AG08396 (cell line): ENCODE measurements around the gene GFM2.
"Not testable (repeated sequence)": the region's sequence is repeated elsewhere in the genome, so short reads cannot be mapped to it uniquely, and the experiment has no call there.

Experiments used
- DNase-seq: peaks from one replicate; pipeline ENCODE4 v3.0.0; 2012; ENCODE audit warnings: low spot score, mixed read lengths

Gene GFM2

GRCh38 chr5:74766849-74767578, at the start of gene GFM2, which contains the start of gene NSA2:
Gene GFM2, minus strand, starts transcription at chr5:74767117. Its CDS starts 3,375 bp downstream, at chr5:74763742.
Gene NSA2, plus strand, starts transcription at chr5:74767249. Its CDS starts 112 bp downstream, at chr5:74767361.
- DNase-seq, result peak; percentile 84

- DNase-seq, result no peak
Observed at GRCh38 chr5:74810915-74811314, 44.0 kb upstream of the GFM2 start.

GRCh38 chr5:74801941-74802340, 35.0 kb upstream of the GFM2 start:
- no peak for DNase-seq

GRCh38 chr5:74801197-74801596, 34.3 kb upstream of the GFM2 start:
- DNase-seq, result no peak

- DNase-seq, result no peak
Observed at GRCh38 chr5:74798977-74799911, 32.3 kb upstream of the GFM2 start.

- DNase-seq, result not testable (repeated sequence)
Observed at GRCh38 chr5:74791669-74792068, 24.8 kb upstream of the GFM2 start.

GRCh38 chr5:74787424-74787823, 20.5 kb upstream of the GFM2 start:
- no peak for DNase-seq

GRCh38 chr5:74786851-74787250, 19.9 kb upstream of the GFM2 start:
- DNase-seq, result no peak

- DNase-seq, result no peak
Observed at GRCh38 chr5:74778609-74779008, 11.7 kb upstream of the GFM2 start.

- DNase-seq, result no peak
Observed at GRCh38 chr5:74772359-74772758, 5.4 kb upstream of the GFM2 start.

- peak; percentile 37 for DNase-seq
Observed at GRCh38 chr5:74767579-74767913, 629 bp upstream of the GFM2 start.

- peak; percentile 31 for DNase-seq
Observed at GRCh38 chr5:74766418-74766848, 484 bp downstream of the GFM2 start.

GRCh38 chr5:74765929-74766328, 988 bp downstream of the GFM2 start:
- DNase-seq, result no peak

GRCh38 chr5:74765201-74765600, 1.7 kb downstream of the GFM2 start:
- no peak for DNase-seq

GRCh38 chr5:74763504-74763903, 3.4 kb downstream of the GFM2 start:
- DNase-seq, result no peak

- DNase-seq, result peak; percentile 35
Observed at GRCh38 chr5:74762599-74762998, 4.3 kb downstream of the GFM2 start.

- DNase-seq, result no peak
Observed at GRCh38 chr5:74761241-74761640, 5.7 kb downstream of the GFM2 start.

- DNase-seq, result not testable (repeated sequence)
Observed at GRCh38 chr5:74748742-74749141, 18.2 kb downstream of the GFM2 start.

GRCh38 chr5:74738406-74738805, 28.5 kb downstream of the GFM2 start:
- no peak for DNase-seq

GRCh38 chr5:74736759-74737158, 30.2 kb downstream of the GFM2 start:
- DNase-seq, result no peak

- no peak for DNase-seq
Observed at GRCh38 chr5:74725331-74725730, 41.6 kb downstream of the GFM2 start.

GRCh38 chr5:74722271-74722670, 44.6 kb downstream of the GFM2 start:
- DNase-seq, result no peak

- no peak for DNase-seq
Observed at GRCh38 chr5:74717596-74717995, 49.3 kb downstream of the GFM2 start.
